A549 (cell line): ENCODE results near the gene DIS3L2. TPM values are rescaled to one million over a fixed set of nuclear protein-coding genes. Genes with fewer than 3 reads are reported as not detected.

Experiments used
- ATAC-seq, 2 experiments: fragments of 200-7000 bp in 1 of 2; fragments of >200 bp in 1 of 2; cut with Nextera tagmentation in 1 of 2; cut with Tn5 transposase in 1 of 2; 3 replicates each; pipeline versions ENCODE4 v1.8.0 to v1.9.1; 2018 to 2020; ENCODE audit warnings: mild to moderate bottlenecking in 1 of 2, moderate library complexity in 1 of 2
- CTCF ChIA-PET: fragments of 300-600 bp; sonication (Branson Sonifier 250); formaldehyde crosslinking; extraction: SDS; loops from one replicate; lab custom pipeline; 2021; ENCODE audit warnings: antibody characterized with exemption, inconsistent platforms; lab: Yijun Ruan, JAX
- POLR2A ChIA-PET: fragments of 350-600 bp; formaldehyde crosslinking; extraction: SDS; loops from one replicate; lab custom pipeline; 2021; ENCODE audit warnings: antibody characterized with exemption, inconsistent platforms; lab: Yijun Ruan, JAX
- DNase-seq, 2 experiments: peaks; one replicate each; pipeline versions ENCODE4 v3.0.0 to v3.0.0-alpha.2; 2011 to 2016; ENCODE audit warnings: low read depth in 1 of 2, low spot score in 1 of 2
- FAIRE-seq: peaks from 2 replicates; lab custom pipeline; 2011; peaks lifted over from hg19 to GRCh38; lab: Jason Lieb, UNC
- H3K27ac ChIP-seq, 2 experiments: fragments of >200 bp; sonication (Bioruptor Twin); formaldehyde crosslinking; 3 replicates each; pipeline ENCODE4 v1.5.1; 2016 to 2017
- H3K4me1 ChIP-seq: fragments of >200 bp; sonication (Bioruptor Twin); formaldehyde crosslinking; 3 replicates; pipeline ENCODE4 v1.6.1; 2016
- H3K4me2 ChIP-seq: fragments of >200 bp; sonication (Bioruptor Twin); formaldehyde crosslinking; 3 replicates; pipeline ENCODE4 v1.6.1; 2016
- H3K4me3 ChIP-seq: fragments of >200 bp; sonication (Bioruptor Twin); formaldehyde crosslinking; 3 replicates; pipeline ENCODE4 v1.5.1; 2016
- H3K9me3 ChIP-seq: fragments of >200 bp; sonication (Bioruptor Twin); formaldehyde crosslinking; 3 replicates; pipeline ENCODE4 v1.6.1; 2016
- CBX2 ChIP-seq: fragments of 200-600 bp; sonication (generic); IDR thresholded peaks from 2 replicates; pipeline ENCODE4 v1.6.1; 2016; ENCODE audit warnings: low read depth, mild to moderate bottlenecking, borderline replicate concordance
- CEBPB ChIP-seq, 2 experiments: fragments of >200 bp in 1 of 2; sonication (Bioruptor Twin) in 1 of 2; formaldehyde crosslinking in 1 of 2; IDR thresholded peaks; 2 replicates each; pipeline ENCODE4 v1.6.1; 2012 to 2016
- EHF ChIP-seq: fragments of 250-450 bp; sonication (Bioruptor Pico); IDR thresholded peaks from 2 replicates; pipeline ENCODE4 v1.5.0; 2020; ENCODE audit warnings: mild to moderate bottlenecking
- EHMT2 ChIP-seq: fragments of 200-600 bp; sonication (generic); IDR thresholded peaks from 2 replicates; pipeline ENCODE4 v1.6.1; 2016; ENCODE audit warnings: antibody characterized with exemption, low read depth, mild to moderate bottlenecking, moderate library complexity
- EP300 ChIP-seq, 2 experiments: fragments of >200 bp; sonication (Bioruptor Twin); formaldehyde crosslinking; IDR thresholded peaks; 2 replicates in 1 of 2; 3 replicates in 1 of 2; pipeline ENCODE4 v1.6.1; 2016 to 2017
- FOSB ChIP-seq: fragments of 250-450 bp; sonication (Bioruptor Pico); IDR thresholded peaks from 2 replicates; pipeline ENCODE4 v1.5.0; 2020; ENCODE audit warnings: mild to moderate bottlenecking, moderate library complexity
- FOSL2 ChIP-seq, 2 experiments: fragments of 450-650 bp in 1 of 2; fragments of >200 bp in 1 of 2; sonication (Bioruptor Twin) in 1 of 2; formaldehyde crosslinking; IDR thresholded peaks; 2 replicates each; pipeline versions ENCODE4 v1.5.0 to v1.6.1; 2016 to 2020; ENCODE audit warnings: mild to moderate bottlenecking in 1 of 2, moderate library complexity in 1 of 2
- FOXS1 ChIP-seq: fragments of 250-450 bp; sonication (Bioruptor Pico); IDR thresholded peaks from 2 replicates; pipeline ENCODE4 v1.5.0; 2020; ENCODE audit warnings: mild to moderate bottlenecking, moderate library complexity
- GATA3 ChIP-seq: IDR thresholded peaks from 2 replicates; pipeline ENCODE4 v1.6.1; 2012; ENCODE audit warnings: borderline replicate concordance
- HOXA7 ChIP-seq: fragments of 250-450 bp; sonication (Bioruptor Pico); IDR thresholded peaks from 2 replicates; pipeline ENCODE4 v1.5.0; 2020; ENCODE audit warnings: mild to moderate bottlenecking, moderate library complexity
- HOXB13 ChIP-seq: fragments of 250-450 bp; sonication (Bioruptor Pico); IDR thresholded peaks from 2 replicates; pipeline ENCODE4 v1.5.0; 2020; ENCODE audit warnings: low read depth, mild to moderate bottlenecking, moderate library complexity
- JUN ChIP-seq, 2 experiments: fragments of >200 bp; sonication (Bioruptor Twin); formaldehyde crosslinking; IDR thresholded peaks; 2 replicates in 1 of 2; 3 replicates in 1 of 2; pipeline ENCODE4 v1.6.1; 2016 to 2017
- KDM1A ChIP-seq: fragments of 200-600 bp; sonication (generic); IDR thresholded peaks from 2 replicates; pipeline ENCODE4 v1.6.1; 2016; ENCODE audit warnings: low read depth, mild to moderate bottlenecking
- KDM5A ChIP-seq: fragments of 200-600 bp; sonication (generic); IDR thresholded peaks from 2 replicates; pipeline ENCODE4 v1.6.1; 2016; ENCODE audit warnings: antibody characterized with exemption, mild to moderate bottlenecking
- MAZ ChIP-seq: fragments of 150-350 bp; IDR thresholded peaks from 2 replicates; pipeline ENCODE4 v1.6.1; 2014; ENCODE audit warnings: antibody characterized with exemption, low read depth, low read length, borderline replicate concordance
- NPAS2 ChIP-seq: fragments of 250-450 bp; sonication (Bioruptor Pico); IDR thresholded peaks from 2 replicates; pipeline ENCODE4 v1.8.0; 2022; ENCODE audit warnings: mild to moderate bottlenecking, moderate library complexity, borderline replicate concordance
- NR3C1 ChIP-seq: fragments of >200 bp; sonication (Bioruptor Twin); formaldehyde crosslinking; IDR thresholded peaks from 3 replicates; pipeline ENCODE4 v1.6.1; 2017
- POLR2AphosphoS2 ChIP-seq: conservative IDR thresholded peaks from 2 replicates; pipeline ENCODE4 v1.6.1; 2012; ENCODE audit warnings: low read length, improper control_type of control experiment, inconsistent platforms
- TFCP2L1 ChIP-seq: fragments of 250-450 bp; sonication (Bioruptor Pico); IDR thresholded peaks from 2 replicates; pipeline ENCODE4 v1.5.0; 2021; ENCODE audit warnings: mild to moderate bottlenecking
- ZC3H11A ChIP-seq: fragments of 450-650 bp; IDR thresholded peaks from 2 replicates; pipeline ENCODE4 v1.6.1; 2014; ENCODE audit warnings: antibody characterized with exemption, mild to moderate bottlenecking
- WGBS: methylation state at CpG from one replicate; pipeline ENCODE4 v1.1.6; 2017; ENCODE audit errors: missing lambda C conversion rate; 5-methylcytosine and 5-hydroxymethylcytosine counted together
- polyA plus RNA-seq, 4 experiments: library from polyadenylated mRNA; depleted of rRNA in 3 of 4; stranded (reverse); fragments of >200 nt; fragmentation: RNase III in 1 of 4; extraction: RNeasy Plus Mini Kit Qiagen cat#74134 plus additional on column Dnase treatment in 1 of 4; gene quantifications; 2 replicates in 3 of 4; 3 replicates in 1 of 4; pipeline ENCODE4 v1.2.3, GENCODE V29; 2011 to 2017
- TF ChIP-seq, protein P1 (sequence below): IDR thresholded peaks from 2 replicates; pipeline ENCODE4 v1.6.1; 2012; ENCODE audit warnings: low read depth, borderline replicate concordance
- TF ChIP-seq, protein P2 (sequence below): IDR thresholded peaks from 2 replicates; pipeline ENCODE4 v1.6.1; 2012
- TF ChIP-seq, protein P3 (sequence below): fragments of >200 bp; sonication (Bioruptor Twin); formaldehyde crosslinking; IDR thresholded peaks from 3 replicates; pipeline ENCODE4 v1.5.1; 2016

DIS3L2 gene
- polyA plus RNA-seq, 2 of the 4 experiments (the other 2 are of a cell fraction) = 14.9 to 15.4 TPM

DNA sequence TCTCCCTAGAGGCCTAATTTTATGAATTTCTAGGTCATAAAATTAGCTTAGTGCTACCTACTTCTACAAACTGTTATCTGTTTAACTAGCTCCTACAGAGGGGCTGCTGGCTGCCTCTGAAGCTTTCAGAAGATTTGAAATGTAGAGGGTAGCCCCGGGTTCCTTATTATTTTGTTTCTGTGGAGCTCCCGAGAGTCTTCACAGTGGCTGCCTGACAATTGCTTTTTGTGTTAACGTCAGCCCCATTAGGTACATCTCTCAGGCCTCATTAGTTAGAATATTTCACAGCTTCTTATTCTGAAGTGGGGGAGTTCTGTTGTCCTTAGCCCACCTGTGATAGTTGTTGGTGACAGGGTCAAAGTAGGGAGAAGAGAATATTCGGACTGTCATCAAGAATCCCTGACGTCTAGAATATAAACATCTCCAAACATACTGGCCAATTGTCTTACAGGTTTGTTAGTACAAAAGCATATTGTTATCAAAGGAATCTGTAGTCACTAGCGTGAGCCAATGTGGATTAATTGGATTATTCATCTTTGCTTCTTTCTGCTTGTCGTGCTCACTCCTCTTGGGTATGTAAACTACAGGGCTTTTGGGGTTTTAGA is 77.5 kb downstream of the DIS3L2 start:
- ATAC-seq (no peak), FAIRE-seq (no peak), DNase-seq (no peak)
- CTCF ChIA-PET = interaction anchor here (1.0 to 1.6 kb wide), 2 partner anchors 16 to 131 kb away, joined by 3 to 4 read pairs; no protein-coding TSS in a partner anchor
- H3K27ac ChIP-seq = no peak overlapping the region
- WGBS = 95% methylated on average over 7 of the region's 7 CpGs
- no peak for TF ChIP-seq HOXA7
- no peak for TF ChIP-seq TFCP2L1 (CRISPR knock-in tag)
- TF ChIP-seq EHMT2 = no peak
- TF ChIP-seq, protein P1, sequence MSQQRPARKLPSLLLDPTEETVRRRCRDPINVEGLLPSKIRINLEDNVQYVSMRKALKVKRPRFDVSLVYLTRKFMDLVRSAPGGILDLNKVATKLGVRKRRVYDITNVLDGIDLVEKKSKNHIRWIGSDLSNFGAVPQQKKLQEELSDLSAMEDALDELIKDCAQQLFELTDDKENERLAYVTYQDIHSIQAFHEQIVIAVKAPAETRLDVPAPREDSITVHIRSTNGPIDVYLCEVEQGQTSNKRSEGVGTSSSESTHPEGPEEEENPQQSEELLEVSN = no peak
- no peak for TF ChIP-seq ZC3H11A
- POLR2A ChIA-PET = no interaction called here
- H3K9me3 ChIP-seq = peaks cover 2% of the 10 kb centered on the region; the same call in 1 of the 3 replicates
- H3K4me2 ChIP-seq = no peak overlapping the region
- no peaks in the 10 kb centered on the region for H3K4me1 ChIP-seq
- H3K4me3 ChIP-seq = no peak overlapping the region

DNA sequence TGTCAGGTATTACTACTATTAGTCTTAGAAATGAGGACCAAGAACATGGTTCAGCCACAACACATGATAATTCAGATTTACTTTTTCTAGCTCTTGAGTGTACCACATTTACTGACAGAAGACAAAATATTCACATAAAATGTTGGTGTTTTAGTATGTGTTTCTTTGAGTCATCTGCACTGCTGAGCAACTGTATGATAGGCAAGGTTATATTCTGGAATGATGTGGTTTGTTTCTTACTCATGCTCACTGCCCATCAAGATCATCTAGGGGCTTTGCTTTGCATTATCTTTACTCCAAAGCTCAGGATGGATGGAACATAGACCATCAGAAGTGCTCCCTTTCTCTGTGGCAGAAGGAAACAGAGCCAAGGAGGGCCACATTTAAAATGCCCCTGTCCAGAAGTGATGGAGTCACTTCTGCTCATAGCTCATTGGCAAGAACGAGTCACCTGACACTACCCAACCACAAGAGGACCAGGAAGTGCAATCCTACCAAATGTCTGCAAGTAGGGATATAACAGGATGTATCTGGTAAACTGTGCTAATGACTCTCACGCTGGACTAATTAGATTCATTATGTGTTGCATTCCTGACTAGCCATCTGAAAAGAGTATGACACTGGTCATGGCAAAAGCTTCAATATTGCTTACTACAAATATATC is 81.5 kb downstream of the DIS3L2 start:
- no peak for TF ChIP-seq POLR2AphosphoS2
- no peak for TF ChIP-seq CEBPB (IDR thresholded peaks at IDR 0.05)
- no peak for TF ChIP-seq FOXS1 (CRISPR knock-in tag)
- no peak for TF ChIP-seq EHF (CRISPR knock-in tag)
- no peak for TF ChIP-seq GATA3
- TF ChIP-seq KDM1A = no peak
- no peak for TF ChIP-seq CBX2
- TF ChIP-seq JUN (IDR thresholded peaks at IDR 0.05) = no peak
- TF ChIP-seq TFCP2L1 (CRISPR knock-in tag) = no peak
- no peak for TF ChIP-seq MAZ
- TF ChIP-seq NR3C1 = no peak
- TF ChIP-seq FOSL2 (IDR thresholded peaks at IDR 0.05) = no peak
- TF ChIP-seq FOSL2 (CRISPR knock-in tag; IDR thresholded peaks at IDR 0.05) = no peak
- TF ChIP-seq, protein P2, sequence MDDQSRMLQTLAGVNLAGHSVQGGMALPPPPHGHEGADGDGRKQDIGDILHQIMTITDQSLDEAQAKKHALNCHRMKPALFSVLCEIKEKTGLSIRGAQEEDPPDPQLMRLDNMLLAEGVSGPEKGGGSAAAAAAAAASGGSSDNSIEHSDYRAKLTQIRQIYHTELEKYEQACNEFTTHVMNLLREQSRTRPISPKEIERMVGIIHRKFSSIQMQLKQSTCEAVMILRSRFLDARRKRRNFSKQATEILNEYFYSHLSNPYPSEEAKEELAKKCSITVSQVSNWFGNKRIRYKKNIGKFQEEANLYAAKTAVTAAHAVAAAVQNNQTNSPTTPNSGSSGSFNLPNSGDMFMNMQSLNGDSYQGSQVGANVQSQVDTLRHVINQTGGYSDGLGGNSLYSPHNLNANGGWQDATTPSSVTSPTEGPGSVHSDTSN = no peak
- TF ChIP-seq NPAS2 = no peak
- no peak for TF ChIP-seq EP300 (IDR thresholded peaks at IDR 0.05)
- no peak for TF ChIP-seq KDM5A
- no peak for TF ChIP-seq FOSB (CRISPR knock-in tag)
- TF ChIP-seq, protein P3, sequence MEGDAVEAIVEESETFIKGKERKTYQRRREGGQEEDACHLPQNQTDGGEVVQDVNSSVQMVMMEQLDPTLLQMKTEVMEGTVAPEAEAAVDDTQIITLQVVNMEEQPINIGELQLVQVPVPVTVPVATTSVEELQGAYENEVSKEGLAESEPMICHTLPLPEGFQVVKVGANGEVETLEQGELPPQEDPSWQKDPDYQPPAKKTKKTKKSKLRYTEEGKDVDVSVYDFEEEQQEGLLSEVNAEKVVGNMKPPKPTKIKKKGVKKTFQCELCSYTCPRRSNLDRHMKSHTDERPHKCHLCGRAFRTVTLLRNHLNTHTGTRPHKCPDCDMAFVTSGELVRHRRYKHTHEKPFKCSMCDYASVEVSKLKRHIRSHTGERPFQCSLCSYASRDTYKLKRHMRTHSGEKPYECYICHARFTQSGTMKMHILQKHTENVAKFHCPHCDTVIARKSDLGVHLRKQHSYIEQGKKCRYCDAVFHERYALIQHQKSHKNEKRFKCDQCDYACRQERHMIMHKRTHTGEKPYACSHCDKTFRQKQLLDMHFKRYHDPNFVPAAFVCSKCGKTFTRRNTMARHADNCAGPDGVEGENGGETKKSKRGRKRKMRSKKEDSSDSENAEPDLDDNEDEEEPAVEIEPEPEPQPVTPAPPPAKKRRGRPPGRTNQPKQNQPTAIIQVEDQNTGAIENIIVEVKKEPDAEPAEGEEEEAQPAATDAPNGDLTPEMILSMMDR = no peak
- no peak for TF ChIP-seq HOXB13
- Histone ChIP-seq H3K4me3 (no peak overlapping the region), H3K4me2 (no peak overlapping the region), H3K9me3 (no peaks in the 10 kb centered on the region), H3K27ac (no peak overlapping the region), H3K4me1 (no peaks in the 10 kb centered on the region)
- no peak for ATAC-seq
- CTCF ChIA-PET = interaction anchor here (1.6 kb wide), 1 partner anchor 118 kb away, joined by 3 read pairs; no protein-coding TSS in a partner anchor
- WGBS = 67% methylated on average over 2 of the region's 2 CpGs
- no peak for FAIRE-seq
- POLR2A ChIA-PET = no interaction called here
- DNase-seq = no peak
